H54 (cell line): Measurements from ENCODE around the gene SV2C.

Experiments used
- DNase-seq: peaks from one replicate; pipeline ENCODE4 v3.0.0; 2011; ENCODE audit warnings: low spot score, mixed read lengths; ENCODE audit not compliant: insufficient read length
- FAIRE-seq: peaks from 3 replicates; lab custom pipeline; 2011; peaks lifted over from hg19 to GRCh38; lab: Jason Lieb, UNC
- POLR2A ChIP-seq: IDR thresholded peaks from 2 replicates; pipeline ENCODE4 v1.6.1; 2011; ENCODE audit warnings: low read depth, mild to moderate bottlenecking, low read length

SV2C gene

DNA sequence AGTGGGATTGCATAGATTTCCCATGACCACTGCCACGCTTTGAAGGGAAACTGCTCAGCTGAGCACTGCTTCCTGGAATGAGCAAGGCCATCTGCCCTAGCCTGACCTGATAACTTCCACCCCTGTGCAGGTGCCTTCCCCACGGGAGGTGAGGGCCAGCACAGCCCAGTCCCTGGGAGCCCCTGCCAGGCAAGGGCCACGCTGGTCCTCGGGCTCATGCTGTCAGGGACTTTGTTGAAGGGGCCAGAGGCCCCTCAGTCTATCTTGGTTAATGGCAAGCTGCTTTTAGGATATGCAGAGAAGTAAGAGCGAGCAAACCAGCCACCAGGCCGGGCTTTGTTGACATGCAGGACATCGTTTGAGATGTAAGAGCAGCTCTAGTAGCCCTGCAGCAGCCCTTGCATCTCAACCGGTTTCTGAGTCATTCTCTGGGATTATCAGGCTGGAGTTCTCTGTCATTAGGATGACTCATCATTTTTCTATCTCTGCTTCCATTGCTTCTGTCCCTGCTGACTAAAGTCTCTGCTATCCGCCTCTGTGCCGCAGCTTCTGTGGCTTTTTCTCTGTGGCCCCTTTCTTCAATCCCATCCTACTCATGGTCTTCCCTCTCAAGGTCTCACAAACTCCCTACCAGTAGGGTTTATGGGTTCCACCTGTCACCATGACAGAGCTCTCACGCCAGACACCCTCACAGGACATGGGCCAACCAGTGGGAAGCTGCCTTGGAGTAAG lies 289.3 kb downstream of the SV2C start:
- DNase-seq (peak; percentile 86), FAIRE-seq (no peak)

DNA sequence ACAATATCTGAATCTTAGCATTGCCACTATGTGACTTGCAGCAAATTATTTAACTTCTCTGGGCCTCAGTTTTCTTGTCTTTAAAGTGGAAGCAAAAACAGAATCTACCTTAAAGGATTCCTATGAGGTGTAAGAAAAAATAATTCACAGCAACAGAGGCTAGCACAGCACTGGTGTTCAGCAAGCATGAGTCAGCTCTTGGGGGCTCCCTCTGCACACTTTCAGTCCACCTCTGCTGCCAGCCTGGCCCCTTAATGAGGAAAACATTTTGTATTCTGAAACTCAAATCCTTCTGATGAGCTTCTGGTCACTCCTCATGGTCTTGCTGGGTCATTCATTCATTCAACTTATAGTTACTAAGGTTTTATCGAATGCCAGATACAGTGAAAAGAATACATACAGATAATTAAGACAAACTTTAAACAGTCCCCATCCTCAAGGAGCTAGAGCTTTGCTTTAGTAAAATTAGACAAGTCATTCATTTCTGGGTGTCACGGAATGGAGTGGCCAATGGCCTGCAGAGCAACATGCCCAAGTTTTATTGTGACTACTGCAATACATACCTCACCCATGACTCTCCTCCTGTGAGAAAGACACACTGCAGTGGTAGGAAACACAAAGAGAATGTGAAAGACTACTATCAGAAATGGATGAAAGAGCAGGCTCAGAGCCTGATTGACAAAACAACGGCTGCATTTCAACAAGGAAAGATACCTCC lies 293.1 kb downstream of the SV2C start:
- FAIRE-seq (no peak), DNase-seq (no peak)
- TF ChIP-seq POLR2A, result no peak

More for the DNA sequence above, 289.3 kb downstream of the SV2C start:
- TF ChIP-seq POLR2A, result no peak

DNA sequence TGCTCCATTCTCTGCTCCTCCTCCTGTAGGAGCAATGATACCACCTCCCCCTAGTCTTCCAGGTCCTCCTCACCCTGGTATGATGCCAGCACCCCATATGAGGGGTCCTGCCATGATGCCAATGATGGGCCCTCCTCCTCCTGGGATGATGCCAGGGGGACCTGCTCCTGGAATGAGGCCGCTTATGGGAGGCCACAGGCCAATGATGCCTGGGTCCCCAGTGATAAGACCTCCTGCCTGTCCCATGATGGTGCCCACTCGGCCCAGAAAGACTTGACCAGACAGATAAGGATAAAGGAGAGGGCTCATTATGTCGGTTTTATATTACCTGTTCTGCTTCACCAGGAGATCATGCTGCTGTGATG lies 293.7 kb downstream of the SV2C start:
- DNase-seq (no peak), FAIRE-seq (no peak)
- no peak for TF ChIP-seq POLR2A

DNA sequence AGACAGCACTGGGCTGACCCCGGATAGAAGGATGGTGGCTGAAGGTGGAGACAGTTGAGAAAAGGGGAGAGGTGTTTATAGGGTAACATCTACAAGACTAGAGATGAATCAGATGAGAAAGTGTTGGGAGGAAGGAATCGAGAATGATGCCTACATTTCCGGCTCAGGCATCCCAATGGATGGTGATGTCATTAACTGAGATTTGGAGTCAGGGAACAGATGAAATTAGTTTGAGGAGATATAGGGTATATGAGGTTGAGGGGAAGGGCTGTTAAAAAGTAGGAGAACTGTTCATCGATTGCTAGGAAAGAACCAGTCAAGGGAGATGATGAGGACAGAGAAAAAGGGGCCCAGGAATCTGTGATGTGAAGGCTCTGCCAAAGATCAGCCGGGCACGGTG lies 295.2 kb downstream of the SV2C start:
- TF ChIP-seq POLR2A, result no peak
- FAIRE-seq (no peak), DNase-seq (no peak)

DNA sequence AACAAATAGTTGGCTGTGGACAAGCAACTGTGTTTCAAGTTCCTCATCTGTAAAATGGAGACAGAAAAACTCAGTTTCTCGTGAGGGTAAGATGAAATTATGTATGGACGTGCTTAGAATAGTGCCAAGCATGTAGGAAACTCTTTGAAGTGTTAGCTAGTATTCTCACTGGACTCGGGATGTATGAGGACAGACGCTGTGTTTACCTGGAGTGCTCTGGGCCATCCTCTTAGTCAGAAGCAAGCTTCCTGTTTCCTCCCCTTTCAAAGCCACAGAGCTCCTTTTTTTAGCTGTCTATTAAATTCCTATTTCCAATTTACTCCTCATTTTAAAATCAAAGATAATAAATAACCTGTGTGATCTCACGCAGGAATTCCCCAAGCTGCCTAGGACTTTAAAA lies 296.1 kb downstream of the SV2C start:
- no peak for TF ChIP-seq POLR2A
- DNase-seq (no peak), FAIRE-seq (no peak)

DNA sequence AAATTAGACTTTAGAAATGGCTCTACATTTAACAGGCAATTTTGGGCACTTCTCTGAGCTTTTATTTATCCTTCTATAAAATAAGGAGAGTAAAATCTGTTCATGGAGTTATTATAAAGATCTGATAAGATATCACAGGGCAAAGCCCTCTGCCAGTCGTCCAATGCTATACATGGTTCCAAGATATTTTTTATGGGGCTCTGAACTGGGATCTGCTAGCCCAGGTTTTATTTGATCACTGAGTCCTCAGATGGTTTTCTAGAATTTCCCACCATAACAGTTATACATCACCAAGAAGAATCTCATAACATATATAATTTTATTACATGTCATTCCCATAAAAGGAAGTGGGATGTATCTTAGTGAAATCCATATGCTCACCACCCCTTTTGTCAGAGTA lies 296.7 kb downstream of the SV2C start:
- DNase-seq (no peak), FAIRE-seq (no peak)
- TF ChIP-seq POLR2A, result no peak

DNA sequence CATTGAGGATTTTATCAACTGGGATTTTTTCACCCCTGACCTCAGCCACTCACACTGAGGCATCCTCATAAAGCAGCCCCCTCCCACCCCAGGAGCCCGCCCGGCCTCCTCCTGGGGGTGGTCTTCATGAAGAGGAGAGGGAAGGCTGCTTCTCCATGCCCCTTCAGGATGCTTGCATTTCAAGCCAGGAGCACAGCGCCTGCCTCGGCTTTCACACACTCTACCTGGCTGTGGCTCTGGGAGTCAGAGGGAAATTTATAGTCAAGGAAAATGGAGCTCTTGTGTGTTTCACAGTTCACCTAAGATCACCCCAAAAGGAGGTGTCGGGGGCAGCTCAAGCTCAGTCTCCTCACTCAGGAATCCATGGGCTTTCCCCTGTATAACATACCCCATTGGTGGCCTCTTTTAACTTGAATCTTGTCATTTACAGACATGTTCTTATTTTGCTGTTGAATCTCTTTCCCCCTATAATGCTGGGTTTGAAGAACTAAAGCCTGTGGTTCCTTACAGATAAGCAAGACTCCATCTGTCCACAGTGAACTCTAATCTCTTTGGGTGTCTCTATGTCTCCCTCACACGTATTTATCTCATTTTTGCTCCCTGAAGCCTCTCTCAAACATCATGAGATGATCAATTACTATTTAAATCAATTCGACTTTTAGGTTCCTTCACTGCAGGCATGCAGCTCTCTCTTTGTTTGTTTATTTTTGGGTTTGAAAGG lies 297.3 kb downstream of the SV2C start:
- FAIRE-seq (no peak), DNase-seq (no peak)
- TF ChIP-seq POLR2A, result no peak

DNA sequence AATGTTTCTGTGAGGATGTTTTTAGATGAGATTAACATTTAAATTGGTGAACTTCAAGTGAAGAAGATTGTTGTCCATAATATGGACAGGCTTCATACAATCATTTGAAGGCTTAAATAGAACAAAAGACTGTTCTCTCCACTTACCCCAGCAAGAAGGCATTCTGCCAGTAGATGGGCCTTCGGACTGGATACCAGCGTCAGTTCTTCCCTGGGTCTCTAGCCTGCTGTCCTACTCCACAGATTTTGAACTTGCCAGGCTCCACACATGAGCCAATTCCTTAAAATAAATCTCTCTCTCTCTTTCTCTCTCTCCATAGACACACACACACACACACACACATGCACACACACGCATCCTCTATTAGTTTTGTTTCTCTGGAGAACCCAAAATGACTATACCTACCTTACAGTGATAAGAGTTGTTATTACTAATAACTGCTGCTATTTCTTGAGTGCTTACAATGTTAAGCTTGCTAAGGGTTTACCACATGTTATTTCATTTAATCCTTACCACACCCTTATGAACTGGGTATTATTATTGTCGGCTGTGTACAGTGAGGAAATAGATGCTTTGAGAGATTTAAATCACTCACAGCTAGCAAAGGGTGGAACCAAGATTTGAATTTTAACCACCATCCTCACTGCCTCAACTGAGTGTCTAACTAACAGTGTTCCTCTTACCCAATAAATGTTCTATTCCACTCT lies 300.1 kb downstream of the SV2C start:
- FAIRE-seq, result no peak
- TF ChIP-seq POLR2A, result no peak
- no peak for DNase-seq

DNA sequence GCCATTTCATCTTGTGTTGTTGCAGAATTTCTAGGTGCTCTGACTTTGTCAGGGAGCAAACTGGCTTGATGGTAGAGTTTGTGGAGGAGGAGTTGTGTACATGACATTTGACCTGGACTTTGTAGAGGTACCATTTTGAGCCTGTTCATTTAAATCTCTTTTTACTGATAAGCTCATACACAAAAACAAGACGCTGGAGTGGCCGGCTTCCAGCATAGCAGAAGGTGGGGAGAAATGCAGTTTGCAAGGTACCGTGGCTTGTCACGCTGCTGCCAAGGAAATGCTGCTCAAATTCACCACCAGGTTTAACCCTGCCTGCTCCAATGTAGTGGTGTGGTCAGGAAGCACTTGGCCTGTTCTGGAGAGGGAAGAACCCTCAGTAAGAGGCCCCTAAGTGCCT lies 301.0 kb downstream of the SV2C start:
- DNase-seq (no peak), FAIRE-seq (no peak)
- TF ChIP-seq POLR2A, result no peak

DNA sequence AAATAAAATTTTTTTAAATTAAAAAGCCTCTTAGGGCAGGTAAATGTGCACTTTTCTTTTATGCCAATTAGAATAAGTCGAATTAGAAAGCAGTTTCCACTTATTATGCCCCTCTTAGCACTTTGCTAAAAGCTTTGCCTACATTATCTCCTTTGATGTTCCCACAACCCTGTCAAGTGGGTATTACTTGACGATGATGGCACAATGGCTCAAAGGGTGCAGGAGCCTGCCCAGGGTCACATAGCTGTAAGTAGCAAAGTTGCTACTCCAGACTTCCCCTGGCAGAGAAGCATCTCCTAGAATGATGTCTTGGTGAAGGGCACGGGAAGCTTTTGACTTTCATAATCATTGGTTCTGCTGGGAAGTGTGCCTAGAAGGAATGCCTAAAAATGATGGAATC lies 301.5 kb downstream of the SV2C start:
- no peak for FAIRE-seq
- no peak for DNase-seq
- TF ChIP-seq POLR2A, result no peak

DNA sequence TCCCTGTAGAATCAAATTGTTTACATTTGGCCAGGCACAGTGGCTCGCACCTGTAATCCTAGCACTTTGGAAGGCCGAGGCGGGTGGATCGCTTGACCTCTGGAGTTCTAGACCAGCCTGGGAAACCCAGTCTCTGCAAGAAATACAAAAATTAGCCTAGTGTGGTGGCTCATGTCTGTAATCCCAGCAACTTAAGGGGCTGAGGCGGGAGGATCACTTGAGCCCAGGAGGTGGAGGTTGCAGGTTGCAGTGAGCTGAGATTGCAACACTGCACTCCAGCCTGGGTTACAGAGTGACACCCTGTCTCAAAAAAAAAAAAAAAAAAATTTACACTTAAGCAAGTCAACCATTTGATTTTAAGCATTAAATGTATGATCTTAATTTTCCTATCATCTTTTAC lies 302.4 kb downstream of the SV2C start:
- TF ChIP-seq POLR2A, result no peak
- DNase-seq, result no peak

DNA sequence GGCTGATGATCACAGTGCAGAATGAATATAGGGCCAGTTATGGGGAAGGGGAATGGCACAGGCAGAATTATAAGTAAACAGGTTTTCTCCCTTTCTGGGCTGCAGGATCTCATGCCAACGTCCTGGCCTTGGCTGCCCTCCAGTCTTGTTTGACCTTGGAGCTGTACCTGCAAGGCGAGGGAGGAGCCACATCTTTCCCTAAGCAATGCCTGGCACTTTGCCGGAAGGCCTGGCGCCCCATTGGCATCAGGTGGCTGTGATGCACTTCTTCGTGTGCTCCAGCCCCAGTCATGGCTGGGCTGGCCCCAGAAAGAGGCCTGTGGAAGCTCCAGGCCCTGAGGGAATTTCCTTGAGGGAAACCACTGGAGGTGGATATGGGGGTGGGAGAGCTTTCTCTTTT lies 303.2 kb downstream of the SV2C start:
- TF ChIP-seq POLR2A, result no peak
- FAIRE-seq (no peak), DNase-seq (no peak)

More for the DNA sequence above, 302.4 kb downstream of the SV2C start:
- no peak for FAIRE-seq

DNA sequence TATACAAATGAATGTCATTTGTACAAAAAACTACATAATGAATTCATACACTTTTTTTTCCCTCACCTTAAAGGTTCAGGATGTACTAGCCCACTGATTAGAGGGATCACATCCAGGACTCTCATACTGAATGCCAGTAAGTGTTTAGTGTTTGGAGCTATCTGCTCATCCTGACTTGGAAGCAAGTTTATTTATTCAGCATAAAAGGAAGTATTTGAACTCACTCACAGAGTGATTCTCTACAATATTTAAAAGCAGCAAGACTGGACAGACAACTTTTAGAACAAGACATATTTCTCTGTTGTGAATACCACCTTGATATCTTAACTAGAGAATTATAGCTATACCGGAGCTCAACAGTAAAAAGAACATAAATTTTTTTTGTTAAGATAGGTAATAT lies 305.1 kb downstream of the SV2C start:
- DNase-seq (no peak), FAIRE-seq (no peak)
- TF ChIP-seq POLR2A, result no peak
